ENCODE results near the gene MYLK. TPM values are rescaled to one million over a fixed set of nuclear protein-coding genes. Genes with fewer than 3 reads are reported as not detected.
"Not testable (repeated sequence)": the region's sequence is repeated elsewhere in the genome, so short reads cannot be mapped to it uniquely, and the experiment has no call there.

MYLK gene
- total RNA-seq, 1 experiment from 2014 or later = 23.0 TPM

DNA sequence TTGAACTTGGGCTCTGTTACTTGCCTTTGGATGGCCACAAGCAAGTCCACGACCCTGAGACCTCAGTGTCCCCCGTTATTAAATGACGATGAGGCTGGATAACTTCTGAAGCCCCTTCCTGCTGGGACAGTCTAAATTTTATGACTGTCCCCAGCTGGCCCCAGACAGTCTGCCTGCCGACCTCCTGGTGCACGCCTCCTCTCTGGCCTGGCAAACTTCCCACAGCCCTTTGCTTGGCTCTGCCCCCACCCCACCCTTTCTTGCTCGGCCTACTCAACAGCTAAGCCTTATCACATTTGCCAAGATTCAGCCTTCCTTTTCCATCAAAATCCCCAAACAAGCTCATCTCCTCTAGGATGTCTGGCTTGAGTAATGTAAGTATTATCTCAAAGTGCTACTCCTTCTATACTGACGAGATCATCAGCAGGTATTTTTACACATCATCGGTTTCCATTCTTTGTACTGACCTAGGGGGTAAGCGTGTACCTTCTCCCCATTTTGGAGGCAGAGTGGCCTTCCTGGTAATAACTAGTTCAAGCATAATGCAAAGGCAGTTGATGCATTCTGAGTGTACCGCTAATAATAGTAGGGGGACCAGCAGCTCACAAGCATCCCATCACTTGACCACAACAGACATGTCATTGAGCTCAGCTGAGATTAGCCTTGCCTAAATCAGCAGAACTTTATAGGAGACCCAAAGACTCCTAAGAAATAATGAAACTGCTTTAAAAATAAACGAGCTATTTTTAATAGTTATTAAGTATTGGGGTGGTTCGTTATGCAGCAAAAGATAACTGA is 178.4 kb downstream of the MYLK start:
- H3K4me1 Mint-ChIP-seq (ENCODE audit: low read depth, unreplicated experiment) = peaks cover 6% of the 10 kb centered on the region
- no peak overlapping the region for H3K27ac Mint-ChIP-seq (ENCODE audit: unreplicated experiment)
- no peaks in the 10 kb centered on the region for H3K36me3 Mint-ChIP-seq (ENCODE audit: insufficient read depth, unreplicated experiment)
- H3K27me3 Mint-ChIP-seq (ENCODE audit: insufficient read depth, unreplicated experiment) = no peaks in the 10 kb centered on the region
- no peaks in the 10 kb centered on the region for H3K9me3 Mint-ChIP-seq (ENCODE audit: unreplicated experiment)
- ChIA-PET CTCF (interaction anchor here (1.9 kb wide), 1 partner anchor 53 kb away, joined by 4 read pairs; no protein-coding TSS in a partner anchor), POLR2A (no interaction called here)
- H3K27me3 ChIP-seq (replicated peaks; ENCODE audit: control insufficient read depth, insufficient read depth, low read length) = no peaks in the 10 kb centered on the region
- no peak for TF ChIP-seq CTCF (IDR thresholded peaks at IDR 0.05; ENCODE audit: insufficient read depth in 1 of 2, low read depth in 1 of 2, low read length in 1 of 2, severe bottlenecking in 1 of 2, unreplicated experiment in 1 of 2)
- intact Hi-C loops (cut with micrococcal nuclease; ENCODE audit: unreplicated experiment) = no loop called here
- H3K4me1 ChIP-seq = no peaks in the 10 kb centered on the region
- no peak overlapping the region for H3K4me3 ChIP-seq (ENCODE audit: low read depth, low read length)
- DNase-seq = no peak
- H3K36me3 ChIP-seq (ENCODE audit: control insufficient read depth, insufficient read depth, low read length) = no peaks in the 10 kb centered on the region
- no peak overlapping the region for H3K4me3 Mint-ChIP-seq (ENCODE audit: unreplicated experiment)
- H3K9me3 ChIP-seq = no peaks in the 10 kb centered on the region
- no TSS peak for BruUV-seq (replicated peaks)

GRCh38 chr3:123703663-123704062 is 180.5 kb downstream of the MYLK start:
- H3K9me3 Mint-ChIP-seq (ENCODE audit: unreplicated experiment); H3K27me3 ChIP-seq (replicated peaks; ENCODE audit: control insufficient read depth, insufficient read depth, low read length); BruUV-seq (replicated peaks); H3K4me3 ChIP-seq (ENCODE audit: low read depth, low read length); H3K9me3 ChIP-seq; DNase-seq; H3K4me1 Mint-ChIP-seq (ENCODE audit: low read depth, unreplicated experiment); H3K27ac Mint-ChIP-seq (ENCODE audit: unreplicated experiment); H3K4me3 Mint-ChIP-seq (ENCODE audit: unreplicated experiment); H3K4me1 ChIP-seq; H3K27me3 Mint-ChIP-seq (ENCODE audit: insufficient read depth, unreplicated experiment); H3K36me3 ChIP-seq (ENCODE audit: control insufficient read depth, insufficient read depth, low read length); intact Hi-C loops (cut with micrococcal nuclease; ENCODE audit: unreplicated experiment); POLR2A ChIA-PET; H3K36me3 Mint-ChIP-seq (ENCODE audit: insufficient read depth, unreplicated experiment): not testable (repeated sequence)
- CTCF ChIA-PET = interaction anchor here (1.1 to 2.6 kb wide), 2 partner anchors 20 to 51 kb away, joined by 6 to 39 read pairs; no protein-coding TSS in a partner anchor

DNA sequence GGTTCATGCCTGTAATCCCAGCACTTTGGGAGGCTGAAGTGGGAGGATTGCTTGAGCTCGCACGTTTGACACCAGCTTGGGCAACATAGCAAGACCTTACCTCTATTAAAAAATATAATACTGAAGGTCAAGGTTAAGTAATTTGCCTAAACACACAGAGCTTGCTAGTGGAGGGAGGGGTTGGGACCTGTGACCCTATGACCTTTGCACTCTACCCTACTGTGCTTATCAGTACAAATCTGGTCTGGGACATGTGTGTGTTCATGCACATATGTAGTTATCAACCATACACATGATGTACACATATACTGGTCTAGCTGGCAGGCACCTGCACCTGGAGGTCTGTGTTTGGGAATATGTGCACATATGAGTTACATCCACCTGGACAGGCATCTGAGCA is 181.4 kb downstream of the MYLK start:
- Histone ChIP-seq H3K27me3 (replicated peaks; ENCODE audit: control insufficient read depth, insufficient read depth, low read length) (no peaks in the 10 kb centered on the region), H3K4me1 (no peaks in the 10 kb centered on the region), H3K4me3 (ENCODE audit: low read depth, low read length) (no peak overlapping the region), H3K36me3 (ENCODE audit: control insufficient read depth, insufficient read depth, low read length) (no peaks in the 10 kb centered on the region; the same call in 1 of the 2 replicates), H3K9me3 (no peaks in the 10 kb centered on the region)
- Mint-ChIP-seq H3K27ac (ENCODE audit: unreplicated experiment) (no peak overlapping the region), H3K36me3 (ENCODE audit: insufficient read depth, unreplicated experiment) (no peaks in the 10 kb centered on the region), H3K27me3 (ENCODE audit: insufficient read depth, unreplicated experiment) (no peaks in the 10 kb centered on the region), H3K4me3 (ENCODE audit: unreplicated experiment) (no peak overlapping the region), H3K9me3 (ENCODE audit: unreplicated experiment) (no peaks in the 10 kb centered on the region), H3K4me1 (ENCODE audit: low read depth, unreplicated experiment) (peaks cover 6% of the 10 kb centered on the region)
- intact Hi-C loops (cut with micrococcal nuclease; ENCODE audit: unreplicated experiment) = loop anchor here (1.0 kb wide), 1 partner anchor 50 kb away; no protein-coding TSS in a partner anchor
- ChIA-PET CTCF (interaction anchor here (0.9 to 2.6 kb wide), 5 partner anchors 10 to 258 kb away, joined by 3 to 39 read pairs (median 5); partner anchors contain the start of gene CCDC14), POLR2A (no interaction called here)
- BruUV-seq (replicated peaks) = no TSS peak
- no peak for TF ChIP-seq CTCF (IDR thresholded peaks at IDR 0.05; ENCODE audit: insufficient read depth in 1 of 2, low read depth in 1 of 2, low read length in 1 of 2, severe bottlenecking in 1 of 2, unreplicated experiment in 1 of 2)
- no peak for DNase-seq

Data from Caco-2 (cell line).